HG03159 (cell line): ENCODE measurements around the gene CNOT10.

Experiments
- ATAC-seq: cut with Tn5 transposase; IDR thresholded peaks from one replicate; pipeline ENCODE4 v1.9.1; 2021; ENCODE audit warnings: mild to moderate bottlenecking, moderate library complexity; ENCODE audit not compliant: unreplicated experiment

Gene CNOT10

DNA sequence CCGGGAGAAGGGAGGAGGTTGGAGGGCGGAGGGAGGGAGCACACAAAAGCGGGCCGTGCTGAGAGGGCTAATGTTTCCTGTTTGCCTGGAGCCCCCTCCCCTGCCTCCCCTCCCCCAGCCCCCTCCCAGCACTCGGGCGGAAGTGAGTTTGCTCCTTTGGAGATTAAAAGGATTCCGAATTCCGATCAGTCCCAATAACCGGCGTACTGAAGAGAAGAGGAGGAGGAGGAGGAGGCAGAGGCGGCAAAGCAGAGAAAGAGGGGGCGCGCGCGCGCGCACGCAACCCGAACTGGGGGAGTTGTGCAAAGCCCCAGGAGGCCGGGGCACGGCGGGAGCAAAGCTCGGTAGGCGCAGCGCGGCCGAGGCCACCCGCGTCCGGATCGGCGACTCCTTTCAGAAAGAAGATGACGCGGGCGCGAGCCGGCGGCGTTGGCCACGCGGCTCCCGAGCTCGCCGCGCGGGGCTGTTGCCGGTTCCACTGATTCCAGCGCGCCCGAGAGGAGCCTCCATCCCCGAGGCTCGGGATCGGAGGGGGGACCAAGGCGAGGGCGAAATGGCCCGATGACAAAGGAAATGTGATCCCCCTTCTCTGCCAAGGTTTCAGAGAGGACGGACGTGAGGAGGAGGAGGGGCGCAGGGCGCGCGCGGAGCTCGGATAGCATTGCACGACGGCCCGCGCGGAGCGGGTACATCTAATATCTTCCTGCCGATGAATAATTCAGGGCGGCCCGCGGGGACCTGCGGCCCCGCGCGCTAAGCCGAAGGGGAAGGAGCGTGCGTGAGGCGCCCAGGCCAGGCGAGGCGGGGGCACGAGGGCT lies 131.7 kb downstream of the CNOT10 start:
- ATAC-seq, result no peak

- ATAC-seq, result no peak
Observed at GRCh38 chr3:32817257-32817557, 132.2 kb downstream of the CNOT10 start.

GRCh38 chr3:32817558-32818228 lies 132.7 kb downstream of the CNOT10 start, which contains the start of gene TRIM71:
Gene TRIM71, plus strand, starts transcription at chr3:32817997. Its CDS starts 84 bp downstream, at chr3:32818081.
- no peak for ATAC-seq

DNA sequence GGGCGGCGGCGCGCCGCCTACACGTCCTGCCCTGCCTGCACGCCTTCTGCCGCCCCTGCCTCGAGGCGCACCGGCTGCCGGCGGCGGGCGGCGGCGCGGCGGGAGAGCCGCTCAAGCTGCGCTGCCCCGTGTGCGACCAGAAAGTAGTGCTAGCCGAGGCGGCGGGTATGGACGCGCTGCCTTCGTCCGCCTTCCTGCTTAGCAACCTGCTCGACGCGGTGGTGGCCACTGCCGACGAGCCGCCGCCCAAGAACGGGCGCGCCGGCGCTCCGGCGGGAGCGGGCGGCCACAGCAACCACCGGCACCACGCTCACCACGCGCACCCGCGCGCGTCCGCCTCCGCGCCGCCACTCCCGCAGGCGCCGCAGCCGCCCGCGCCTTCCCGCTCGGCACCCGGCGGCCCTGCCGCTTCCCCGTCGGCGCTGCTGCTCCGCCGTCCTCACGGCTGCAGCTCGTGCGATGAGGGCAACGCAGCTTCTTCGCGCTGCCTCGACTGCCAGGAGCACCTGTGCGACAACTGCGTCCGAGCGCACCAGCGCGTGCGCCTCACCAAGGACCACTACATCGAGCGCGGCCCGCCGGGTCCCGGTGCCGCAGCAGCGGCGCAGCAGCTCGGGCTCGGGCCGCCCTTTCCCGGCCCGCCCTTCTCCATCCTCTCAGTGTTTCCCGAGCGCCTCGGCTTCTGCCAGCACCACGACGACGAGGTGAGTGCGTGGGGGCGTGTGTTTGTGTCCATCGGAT lies 133.4 kb downstream of the CNOT10 start:
- ATAC-seq, result no peak

DNA sequence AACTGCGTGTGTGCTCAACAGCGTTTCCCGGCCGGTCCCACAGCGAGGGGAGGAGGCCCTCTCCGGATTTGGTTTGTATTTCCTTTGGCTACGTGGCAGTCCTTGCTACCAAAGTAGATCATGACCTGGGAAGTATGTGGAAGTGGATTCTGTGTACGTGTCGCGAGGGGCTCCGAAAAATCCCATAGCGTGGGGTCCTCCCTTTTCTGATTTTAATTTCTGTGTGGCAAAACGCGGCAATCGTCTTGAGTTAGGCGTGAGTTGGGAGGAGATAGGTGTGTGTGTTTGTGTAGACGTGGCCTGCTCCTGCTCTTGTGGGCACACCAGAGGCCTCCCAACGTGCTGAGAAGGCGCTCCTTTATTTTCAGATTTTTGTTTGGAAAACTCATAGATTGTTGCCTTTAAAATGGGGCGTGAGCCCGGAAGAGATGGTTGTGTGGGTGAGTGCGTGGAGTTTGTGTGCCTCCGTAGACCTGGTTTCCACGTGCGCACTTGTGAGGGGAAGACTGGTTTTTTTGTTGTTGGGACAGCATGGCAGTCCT lies 134.1 kb downstream of the CNOT10 start:
- no peak for ATAC-seq

- ATAC-seq, result no peak
Observed at GRCh38 chr3:32819551-32820348, 134.8 kb downstream of the CNOT10 start.

- no peak for ATAC-seq
Observed at GRCh38 chr3:32820430-32820829, 135.4 kb downstream of the CNOT10 start.

DNA sequence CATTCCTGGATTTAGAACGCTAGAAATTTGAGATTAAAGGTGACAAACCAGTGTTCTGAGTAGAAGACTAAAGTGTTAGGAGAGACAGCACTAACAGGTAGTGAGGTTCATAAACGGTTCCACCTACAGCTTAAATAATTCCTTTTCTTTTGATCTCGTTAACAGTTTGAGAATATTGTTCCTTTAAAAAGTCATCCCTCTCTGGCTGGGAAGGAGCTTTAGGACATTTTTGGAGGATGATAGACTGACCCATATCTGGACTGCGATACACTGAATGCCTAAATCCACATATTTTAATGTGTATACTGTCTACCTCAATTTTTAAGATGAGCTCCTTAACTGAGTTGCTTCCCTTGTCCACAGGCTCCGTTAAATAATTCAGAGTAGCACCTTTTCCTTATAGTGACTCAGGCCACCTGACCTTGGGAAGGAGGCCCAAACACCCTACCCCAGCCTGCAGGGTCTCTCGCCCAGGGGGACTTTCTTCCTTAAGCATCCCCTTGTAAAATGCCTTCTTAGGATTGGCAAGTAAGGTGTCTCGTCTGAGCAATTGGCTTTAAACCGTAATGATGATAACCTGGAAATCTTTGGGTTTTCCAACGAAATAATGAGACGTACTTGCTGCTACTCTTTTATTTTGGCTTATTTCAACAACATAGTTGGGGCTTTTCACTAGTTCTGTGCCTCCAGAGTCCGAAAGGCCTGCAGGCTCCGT lies 136.1 kb downstream of the CNOT10 start:
- ATAC-seq, result no peak

- ATAC-seq, result no peak
Observed at GRCh38 chr3:32821686-32822296, 136.8 kb downstream of the CNOT10 start.

DNA sequence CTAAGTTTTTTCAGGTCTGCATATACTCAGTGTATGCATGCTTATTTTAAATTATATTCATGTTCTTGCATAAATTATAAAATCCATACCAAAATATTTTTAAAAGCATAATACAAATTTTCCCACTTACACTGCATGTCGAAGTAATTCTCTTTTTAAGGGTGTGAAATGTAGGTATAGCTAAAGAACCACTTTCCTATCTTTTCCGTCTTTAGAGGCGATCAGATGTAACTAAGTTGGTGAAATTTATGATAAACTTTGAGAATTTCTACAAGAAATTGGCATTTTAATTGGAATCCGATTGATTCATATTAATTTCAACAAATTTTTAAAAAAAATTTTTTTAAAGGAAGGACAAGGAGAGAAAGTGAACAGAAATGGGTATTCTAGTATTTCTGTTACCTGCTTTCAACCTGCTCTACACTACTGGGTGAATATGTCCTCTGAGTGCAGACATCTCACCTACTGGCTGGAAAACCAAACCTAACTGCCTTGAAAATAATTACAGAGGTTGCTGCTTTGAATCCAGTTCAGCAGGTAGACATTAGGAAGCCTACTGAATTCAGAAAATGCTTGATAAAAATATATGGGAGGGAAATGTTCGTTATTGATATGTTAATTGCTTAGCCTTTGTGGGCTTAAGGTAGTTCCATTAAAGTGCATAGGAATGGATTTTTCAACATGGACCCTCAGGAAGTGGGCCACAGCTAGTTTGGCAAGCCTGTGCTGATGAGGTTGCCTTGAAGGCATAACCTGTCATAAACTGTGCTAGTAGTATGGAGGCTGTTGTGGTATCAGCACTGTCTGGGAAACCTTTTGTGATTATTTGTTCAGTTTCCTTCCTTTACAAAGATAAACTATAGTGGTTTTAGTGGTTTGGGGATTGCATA lies 137.9 kb downstream of the CNOT10 start:
- ATAC-seq, result no peak
